Inflammatory macrophage treated with lipopolysaccharide for 4 hours (primary cell): ENCODE measurements around the gene CDH23.

Experiments used
- DNase-seq: peaks from one replicate; pipeline ENCODE4 v3.0.0-alpha.2; 2020

The CDH23 gene

DNA sequence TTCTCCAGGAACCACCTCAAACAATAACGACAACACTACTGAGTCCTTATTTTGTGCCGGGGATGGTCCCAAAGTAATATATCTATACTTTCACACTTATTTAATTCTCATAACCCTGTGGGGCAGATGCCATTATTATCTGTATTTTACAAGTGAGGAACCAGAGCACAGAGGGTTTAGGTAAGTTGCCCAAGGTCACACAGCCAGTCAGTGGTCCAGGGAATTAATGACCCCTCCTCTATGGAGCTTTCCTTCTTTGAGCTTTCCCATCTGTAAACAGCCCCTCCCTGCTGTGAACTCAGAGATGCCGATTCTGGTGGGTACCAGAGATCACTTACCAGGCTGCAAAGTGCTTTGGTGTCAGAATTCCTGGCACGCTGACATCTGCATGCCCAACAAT is 217.2 kb downstream of the CDH23 start:
- DNase-seq: no peak

DNA sequence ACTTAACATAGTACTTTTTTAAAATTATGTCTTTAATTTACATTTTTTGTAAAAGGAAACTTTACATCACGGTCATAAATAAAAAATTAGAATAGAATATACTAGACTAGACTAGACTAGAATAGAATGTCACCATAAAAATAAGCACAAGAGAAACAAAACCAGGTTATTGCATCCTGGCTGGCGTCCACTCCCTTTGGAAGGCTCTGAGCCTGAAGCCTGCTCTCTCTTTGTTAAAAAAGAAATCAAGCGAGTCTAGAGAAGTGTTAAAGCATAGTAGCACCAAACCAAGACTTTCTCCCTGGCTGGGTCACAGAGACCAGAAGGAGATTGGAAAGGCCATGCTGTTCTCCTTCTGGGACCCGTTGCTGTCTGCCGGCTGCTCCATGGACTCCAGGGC is 218.2 kb downstream of the CDH23 start:
- DNase-seq: no peak

DNA sequence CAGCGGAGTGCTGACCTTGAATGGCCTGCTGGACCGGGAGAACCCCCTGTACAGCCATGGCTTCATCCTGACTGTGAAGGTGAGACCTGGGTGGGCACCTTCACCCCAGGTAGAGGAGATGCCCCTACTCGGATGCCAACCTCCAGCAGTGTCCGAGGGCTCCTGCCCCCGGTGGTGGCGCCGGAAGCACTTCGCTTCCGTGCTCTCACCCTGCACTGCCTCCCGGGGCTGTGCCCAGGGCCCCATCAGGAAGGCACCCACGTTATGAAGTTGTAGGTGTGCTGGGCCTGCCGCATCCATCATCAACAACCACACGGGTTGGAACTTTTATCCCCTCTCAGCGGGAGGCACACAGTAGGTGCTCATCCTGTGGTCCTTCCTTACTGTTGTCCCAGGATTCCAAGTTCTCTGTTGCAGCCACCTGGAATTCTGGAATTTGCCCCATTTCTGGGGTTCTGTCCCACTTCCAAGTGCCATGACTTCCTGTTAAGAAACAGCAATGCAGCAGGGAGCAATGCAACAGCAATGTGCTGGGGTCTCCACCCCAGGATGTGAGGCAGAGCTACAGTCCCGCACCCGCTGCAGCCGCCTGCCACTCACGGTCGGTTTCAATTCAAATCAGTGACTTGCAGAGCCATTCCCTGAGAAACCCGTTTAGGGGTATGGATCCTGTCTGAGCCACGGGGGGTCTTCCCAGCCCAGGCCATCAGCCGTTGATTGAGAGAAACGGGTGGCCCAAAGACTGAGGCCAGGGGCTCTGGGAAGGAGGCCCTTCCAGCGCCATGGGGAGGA is 219.0 kb downstream of the CDH23 start:
- DNase-seq: no peak

DNA sequence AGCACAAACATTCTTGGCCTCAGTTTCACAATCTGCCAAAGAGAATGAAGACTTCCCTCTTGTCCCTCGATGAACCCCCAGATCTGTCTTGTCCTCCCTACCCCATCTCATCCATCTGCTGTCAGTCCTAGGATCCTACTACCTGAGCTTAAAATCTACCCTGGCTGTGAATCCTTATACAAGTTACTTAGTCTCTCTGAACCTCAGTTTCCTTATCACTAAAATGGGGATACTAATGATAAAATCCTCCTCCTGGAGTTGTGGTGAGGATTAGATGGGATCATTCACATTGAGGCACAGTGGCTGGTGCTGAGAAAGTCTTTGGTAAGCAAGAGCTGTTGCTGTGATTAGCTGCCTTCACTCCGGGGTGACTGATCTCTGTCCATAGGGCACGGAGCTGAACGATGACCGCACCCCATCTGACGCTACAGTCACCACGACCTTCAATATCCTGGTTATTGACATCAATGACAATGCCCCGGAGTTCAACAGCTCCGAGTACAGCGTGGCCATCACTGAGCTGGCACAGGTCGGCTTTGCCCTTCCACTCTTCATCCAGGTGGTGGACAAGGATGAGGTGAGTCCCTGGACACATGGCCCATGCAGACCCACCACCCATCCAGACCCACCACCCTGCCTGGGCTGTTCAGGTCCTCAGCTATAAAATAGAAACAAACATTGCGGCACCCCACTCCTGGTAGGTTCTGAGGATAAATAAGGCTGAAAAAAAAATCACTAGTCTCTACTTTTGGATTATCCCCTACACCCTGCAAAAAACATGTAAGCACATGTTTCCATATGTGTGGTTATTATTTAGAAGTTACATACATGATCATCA is 220.3 kb downstream of the CDH23 start:
- no peak for DNase-seq

DNA sequence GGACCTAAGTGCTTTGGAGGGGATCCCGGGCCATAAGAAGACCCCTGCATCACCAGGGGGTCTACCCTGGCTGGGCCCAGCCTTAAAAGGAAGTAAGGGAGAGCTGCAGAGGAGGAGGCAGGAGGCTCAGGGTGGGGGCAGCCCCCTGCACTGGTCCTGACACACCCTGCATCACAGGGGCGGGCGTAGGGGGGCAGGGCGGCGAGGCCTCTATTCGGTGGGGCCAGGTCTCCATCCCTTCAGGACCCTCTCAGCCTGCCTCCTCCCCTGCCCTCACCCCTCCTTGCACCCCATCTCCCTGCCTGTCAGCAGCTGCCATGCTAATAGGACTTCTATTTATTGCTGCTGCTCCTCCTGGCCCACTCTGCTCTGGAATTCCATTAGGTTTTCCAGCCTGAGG is 221.5 kb downstream of the CDH23 start:
- DNase-seq: no peak

DNA sequence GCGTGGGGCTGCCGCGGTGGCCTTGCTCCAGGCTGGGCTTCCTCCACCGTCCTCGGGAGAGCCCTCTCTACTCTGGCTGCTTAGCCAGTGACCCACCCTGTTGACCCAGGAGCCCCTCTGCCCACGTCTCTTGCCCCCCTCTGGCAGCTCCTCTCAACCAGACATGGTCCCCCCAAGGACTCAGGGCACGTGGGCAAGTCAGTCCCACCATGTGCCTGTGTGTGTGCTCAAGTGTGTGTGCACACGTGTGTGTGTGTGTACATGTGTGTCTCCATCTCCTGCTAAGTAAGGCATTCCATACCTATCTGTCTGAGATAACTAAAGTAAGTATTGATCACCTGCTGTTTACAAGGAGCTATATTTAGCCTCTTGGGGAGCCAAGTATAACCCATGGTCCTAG is 221.9 kb downstream of the CDH23 start:
- DNase-seq: no peak

DNA sequence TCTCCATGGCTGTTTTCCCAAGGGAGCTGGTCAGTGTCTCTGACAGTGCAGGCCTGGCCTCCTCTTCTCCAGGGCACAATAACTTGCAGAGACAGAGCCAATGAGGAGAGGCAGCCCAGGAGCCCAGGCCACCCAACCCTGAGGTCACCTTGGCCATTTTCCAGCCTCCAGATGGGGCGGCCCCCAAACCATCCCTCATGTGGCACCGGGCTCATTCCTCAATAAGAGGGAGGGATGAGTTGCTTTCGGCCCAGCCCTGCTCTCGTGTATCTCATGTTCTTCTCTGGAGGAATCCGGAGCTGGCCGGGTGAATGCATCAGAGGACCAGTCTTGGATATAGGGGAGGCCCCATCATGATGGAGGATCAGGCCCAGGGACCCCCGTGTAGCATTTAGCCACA is 223.9 kb downstream of the CDH23 start:
- no peak for DNase-seq

DNA sequence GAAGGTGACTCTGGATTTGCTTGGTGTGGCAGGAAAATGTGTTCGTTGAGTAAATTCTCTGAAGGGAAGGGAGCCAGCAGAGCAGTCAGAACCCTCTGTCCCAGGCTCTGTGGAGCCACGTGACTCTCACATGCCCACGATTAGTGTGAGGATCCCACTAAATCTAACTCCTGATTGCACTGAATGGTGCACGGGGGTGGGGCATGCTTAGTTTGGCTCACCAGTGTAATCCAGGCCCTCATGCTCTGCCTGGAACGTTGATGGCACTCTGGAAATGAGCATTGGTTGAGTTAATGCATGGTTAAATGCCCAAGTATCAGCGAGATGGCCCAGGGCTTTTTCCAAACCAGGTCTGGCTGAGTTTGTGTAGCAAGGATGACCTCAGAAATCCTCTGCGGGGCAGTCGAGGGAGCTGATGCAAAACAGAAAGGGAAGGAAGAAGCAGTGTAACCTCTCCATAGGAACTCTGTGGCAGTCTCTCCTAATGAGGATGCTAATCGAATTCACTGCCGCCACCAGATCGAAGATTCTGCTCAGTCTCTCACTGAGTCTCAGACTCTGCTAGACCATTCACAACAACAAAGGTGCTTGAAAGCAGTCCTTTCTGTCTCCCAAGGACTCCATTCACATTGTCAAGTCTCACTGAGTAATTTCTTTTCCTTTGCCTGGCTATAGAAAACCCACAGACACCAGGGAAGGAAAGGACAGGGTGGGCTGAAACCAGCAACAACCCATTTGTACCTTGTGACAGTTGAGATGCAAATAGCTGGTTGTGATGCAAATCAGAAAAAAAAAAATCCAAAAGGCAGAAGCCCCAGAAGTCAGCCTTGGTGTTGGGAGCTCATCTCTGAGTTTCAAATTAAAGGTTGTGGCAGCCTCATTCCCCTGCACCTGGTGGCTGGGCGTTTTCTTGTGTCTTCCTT is 224.8 kb downstream of the CDH23 start:
- peak; percentile 67 for DNase-seq

DNA sequence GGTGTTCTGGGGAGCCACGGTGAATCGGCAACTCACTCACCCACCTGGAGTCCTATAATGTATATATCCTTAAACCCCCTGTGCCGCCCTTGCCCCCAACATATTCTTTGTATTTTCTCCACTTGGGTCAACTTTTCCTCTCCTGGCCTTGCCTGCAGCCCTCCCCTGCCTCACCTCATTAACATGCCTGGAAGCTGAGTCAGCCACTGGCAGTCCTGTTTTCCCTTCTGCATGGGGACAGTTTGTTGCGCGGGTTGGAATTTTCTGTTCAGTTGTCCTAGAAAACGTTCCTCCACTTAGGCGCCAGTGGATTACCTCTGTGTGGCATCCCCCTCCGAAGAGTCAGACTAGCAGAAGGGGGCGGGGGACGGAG is 225.4 kb downstream of the CDH23 start:
- no peak for DNase-seq

DNA sequence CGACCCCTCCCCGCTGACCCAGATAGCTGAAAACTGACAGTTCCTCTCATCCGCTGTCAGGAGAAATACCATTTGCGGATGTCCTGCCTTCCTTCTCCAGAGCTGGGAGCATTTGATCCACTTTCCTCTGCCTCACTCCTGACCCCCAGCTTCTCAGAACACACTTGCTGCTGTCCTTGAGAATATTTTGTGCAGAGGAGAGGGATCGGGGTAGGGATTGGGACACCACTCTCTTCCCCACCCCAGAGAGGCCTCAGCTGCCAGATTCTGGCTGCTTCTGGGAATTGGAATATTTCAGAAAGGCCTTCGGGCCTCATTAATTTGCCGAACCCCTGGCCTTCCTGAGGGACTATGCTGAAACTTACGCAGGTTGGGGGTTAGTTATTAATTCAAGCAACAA is 225.9 kb downstream of the CDH23 start:
- DNase-seq: no peak

DNA sequence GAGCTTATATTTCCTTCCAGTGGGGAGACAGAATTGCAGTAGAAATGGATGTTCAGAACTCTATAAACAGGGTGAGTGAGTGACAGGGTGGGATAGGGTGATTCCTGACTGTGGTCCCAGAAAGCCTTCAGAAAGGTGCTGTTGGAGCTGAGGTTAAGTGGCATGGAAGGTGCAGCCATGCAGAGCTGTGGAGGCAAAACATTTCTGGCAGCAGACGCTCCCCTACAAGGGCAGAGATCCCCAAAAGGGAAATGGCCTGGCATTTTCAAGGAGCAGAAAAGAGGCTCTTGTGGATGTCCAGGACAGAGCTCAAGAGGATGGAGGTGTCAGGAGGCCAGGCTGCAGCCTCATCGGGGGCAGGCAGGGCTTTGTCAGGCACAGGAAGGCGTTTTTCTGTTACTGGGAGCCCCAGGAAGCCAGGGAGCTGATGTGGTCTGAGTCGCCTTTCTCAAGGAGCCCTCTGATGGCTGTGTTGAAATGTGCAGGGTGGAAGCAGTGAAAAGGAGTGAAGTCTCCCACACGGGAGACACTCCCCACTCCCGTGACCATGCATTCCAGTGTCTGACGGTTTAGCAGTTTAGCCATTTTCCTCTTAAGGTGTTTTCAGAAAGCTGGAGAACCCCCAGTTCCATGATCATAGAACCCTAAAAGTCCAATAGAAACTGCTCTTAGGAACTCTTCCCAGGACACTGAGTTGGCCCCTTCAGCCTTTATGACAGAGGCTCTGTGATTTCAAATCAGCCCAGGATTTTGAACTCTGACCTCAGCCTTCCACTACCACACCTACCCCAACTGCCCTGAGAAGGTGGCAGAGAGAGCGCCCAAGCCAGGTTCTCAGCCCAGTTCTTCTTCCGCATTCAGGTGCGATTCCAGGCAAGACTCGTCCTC is 226.6 kb downstream of the CDH23 start:
- DNase-seq: peak; percentile 51

DNA sequence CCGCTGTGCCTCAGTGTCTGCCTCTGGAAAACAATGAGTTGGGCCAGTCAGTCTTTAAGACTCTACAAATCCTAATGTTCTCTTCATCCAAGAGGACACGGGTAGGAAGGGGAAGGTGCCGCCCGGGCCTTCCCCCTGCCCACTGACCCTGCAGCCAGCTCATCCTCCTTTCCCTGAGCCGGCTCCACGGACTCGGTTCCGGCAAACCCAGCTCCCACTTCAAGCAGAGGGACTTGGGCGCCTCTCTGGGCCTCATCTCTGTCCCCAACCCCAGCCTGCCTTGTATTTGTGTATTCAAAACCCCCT is 227.2 kb downstream of the CDH23 start:
- DNase-seq: no peak

DNA sequence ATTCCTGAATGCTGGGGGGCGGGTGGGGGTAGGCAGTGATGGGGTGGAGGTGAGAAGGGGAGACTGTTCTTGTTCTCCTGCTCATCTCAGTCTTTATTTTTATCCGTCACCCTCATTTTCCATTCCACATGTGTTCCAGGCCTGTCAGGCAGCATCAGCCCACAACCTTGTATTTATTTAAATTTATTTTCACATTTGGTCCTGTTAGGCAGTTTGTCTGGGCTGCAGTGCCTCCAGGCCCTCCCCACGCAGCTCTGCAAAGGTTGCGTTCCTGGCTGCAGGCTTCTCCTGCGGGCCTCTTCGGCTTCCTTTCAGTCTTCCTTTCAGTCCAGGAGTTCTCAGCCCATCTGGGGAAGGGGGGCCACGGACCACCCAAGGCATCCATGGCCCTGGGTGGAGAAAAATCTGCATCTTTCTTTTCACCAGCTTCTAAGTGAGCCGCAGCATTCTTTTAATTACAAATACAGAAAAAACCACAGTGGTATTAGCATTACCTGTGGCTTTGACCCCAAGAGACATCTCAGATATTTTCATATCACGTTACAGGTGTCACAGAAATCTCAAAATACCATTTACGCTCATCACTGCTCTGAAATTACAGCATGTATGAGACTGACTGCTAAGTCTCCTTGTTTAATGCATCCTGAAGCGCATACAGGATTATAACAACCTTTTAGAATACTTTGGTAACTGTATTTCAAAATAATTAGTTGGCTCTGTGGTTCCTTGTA is 228.9 kb downstream of the CDH23 start:
- no peak for DNase-seq

DNA sequence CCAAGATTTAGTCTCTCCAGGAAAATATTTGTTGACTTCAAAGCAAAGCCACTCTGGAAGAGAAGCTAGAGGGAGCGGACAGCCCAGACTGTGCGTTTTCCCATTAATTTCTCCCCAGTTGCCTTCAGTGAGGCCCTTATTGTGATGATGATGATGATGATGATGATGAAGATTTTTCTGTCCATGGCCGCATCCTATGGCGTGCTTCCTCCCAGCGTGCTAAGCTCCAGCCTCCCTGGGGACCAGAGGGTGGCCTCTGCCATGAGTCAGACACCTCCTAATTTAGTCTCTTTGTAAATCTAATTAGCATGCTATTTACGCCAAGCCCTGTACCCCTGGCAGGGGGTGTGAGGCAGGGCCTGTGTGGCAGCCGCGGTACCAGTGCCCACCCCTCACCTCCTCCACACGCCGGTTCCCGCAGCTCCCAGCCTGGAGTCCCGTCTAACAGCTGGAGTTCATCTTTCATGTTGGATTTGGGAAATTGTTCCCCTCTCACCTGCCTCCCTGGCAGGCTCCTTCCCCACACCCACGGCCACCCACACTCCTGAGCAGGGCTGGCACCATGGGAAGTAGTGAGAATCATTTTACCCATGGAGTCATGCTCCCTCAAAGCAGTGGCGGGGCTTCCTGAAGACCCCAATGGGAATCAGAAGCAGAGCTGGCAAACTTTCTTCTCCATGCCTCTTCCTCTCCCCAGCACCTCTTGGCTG is 230.7 kb downstream of the CDH23 start:
- no peak for DNase-seq

DNA sequence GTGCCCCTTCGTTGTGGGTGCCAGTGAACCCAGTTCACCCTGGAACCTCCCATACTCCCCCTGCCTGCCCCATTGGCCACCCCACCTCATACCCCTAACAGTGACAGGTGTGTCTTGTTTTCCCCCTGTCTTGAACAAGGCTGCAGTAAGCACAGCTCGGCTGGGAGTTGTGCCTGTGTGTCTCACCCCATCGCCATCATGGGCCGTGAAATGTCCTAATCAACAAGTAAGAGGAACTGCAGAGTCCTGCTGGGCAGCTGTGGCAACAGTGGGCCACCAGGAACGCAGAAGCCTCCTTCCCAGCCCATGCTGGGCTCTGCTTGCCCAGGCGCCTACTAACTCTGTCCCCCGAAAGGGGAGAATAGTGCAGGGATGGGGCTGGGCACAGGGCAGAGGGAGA is 231.2 kb downstream of the CDH23 start:
- DNase-seq: peak; percentile 76

DNA sequence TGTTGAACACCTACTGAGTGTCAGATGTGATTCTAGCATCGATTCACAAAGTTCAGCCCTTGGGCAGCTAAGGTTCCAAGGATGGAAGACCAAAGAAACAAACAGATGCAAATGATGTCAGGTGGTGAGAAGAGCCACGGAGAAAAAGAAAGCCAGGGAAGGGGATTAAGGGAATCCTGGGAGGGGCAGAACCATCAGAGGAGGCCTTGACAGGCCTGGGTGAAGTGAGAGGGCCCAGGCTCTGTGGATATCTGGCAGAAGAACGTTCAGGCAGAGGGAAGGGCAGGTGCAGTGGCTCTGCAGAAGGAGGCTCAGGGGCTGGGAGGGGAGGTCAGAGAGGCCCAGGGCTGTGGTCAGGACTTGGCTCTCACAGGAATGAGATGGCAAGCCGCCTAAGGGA is 232.4 kb downstream of the CDH23 start:
- no peak for DNase-seq

DNA sequence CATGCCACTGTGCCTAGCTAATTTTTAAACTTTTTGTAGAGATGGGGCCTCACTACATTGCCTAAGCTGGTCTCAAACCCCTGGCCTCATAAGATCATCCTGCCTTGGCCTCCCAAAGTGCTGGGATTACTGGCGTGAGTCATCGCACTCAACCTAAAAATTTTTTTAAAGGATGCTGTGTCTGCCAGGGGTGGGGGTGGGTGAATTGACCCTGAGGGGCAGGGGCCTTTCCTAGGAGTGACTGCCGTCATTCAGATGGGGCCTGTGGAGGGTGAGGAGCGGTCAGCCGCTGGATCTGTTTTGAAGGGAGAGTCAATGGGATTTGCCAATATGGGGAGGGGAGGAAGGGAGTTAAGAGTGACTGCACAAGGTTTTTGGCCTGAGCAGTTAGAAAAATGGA is 233.4 kb downstream of the CDH23 start:
- no peak for DNase-seq

DNA sequence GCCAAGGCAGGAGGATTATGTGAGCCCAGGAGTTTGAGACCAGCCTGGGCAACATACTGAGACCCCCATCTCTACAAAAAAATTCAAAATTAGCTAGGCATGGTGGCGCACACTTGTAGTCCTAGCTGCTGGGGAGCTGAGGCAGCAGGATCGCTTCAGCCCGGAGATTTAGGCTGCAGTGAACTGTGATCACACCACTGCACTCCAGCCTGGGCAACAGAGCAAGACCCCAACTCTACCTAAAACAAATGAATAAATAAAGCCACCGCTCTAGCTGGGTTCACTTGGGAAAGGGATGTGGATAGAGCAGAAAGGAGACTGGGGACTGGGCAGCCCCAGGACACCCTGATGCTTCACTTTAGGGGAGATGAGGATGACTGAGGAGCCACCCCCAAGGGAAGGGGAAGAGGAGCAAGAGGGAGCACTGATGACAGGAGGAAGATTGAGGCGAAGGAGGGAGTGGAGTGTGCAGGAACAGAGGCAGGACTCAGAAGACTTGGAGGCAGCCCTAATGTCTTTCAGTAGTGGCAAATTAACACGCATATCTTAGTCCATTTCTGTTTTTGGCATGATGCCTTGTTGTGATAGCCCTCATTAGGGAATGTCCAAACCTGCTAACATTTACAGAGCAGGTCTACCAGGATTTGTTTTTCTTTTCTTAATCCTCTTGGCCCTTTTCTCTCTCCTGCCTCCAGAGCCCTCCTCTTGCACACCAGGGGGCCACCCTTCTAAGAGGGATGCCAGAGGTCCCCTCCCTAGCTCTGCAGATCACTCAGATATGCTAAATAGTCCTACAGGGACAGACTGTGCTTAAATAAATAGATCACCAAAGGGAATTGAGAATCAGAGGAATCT is 234.5 kb downstream of the CDH23 start:
- DNase-seq: no peak

DNA sequence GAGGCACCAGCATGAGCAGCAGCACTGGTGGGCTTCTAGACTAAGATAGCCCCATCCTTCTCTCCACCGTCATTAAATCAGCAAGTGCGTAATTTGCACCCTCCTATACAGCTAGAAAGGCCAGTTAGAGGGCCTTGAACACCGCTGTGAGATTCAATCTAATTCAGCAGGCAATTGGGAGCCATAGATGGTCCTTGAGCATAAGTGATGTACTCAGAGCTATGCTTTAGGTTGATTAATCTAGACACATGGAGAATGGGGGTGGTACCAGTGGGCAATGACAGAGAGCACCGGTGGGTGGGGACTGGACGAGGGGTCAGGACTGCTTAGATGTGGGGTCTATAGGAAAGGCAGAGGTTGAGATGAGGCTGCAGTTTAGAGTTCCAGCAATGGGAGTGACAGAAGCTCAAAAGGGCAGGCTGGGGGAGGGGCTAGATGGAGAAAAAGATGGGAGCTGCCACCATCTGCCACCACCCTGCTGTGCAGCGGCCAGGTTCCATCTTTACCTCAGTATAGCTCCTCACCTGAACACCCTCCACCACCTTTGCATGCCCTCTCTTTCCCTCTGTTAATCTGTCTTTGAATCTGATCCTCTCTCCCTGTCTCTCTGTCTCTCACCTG is 235.6 kb downstream of the CDH23 start:
- DNase-seq: no peak
